Activated naive CD4-positive, alpha-beta T cell (primary cell): ENCODE measurements around the gene NLGN4Y.
"Not testable (repeated sequence)": the region's sequence is repeated elsewhere in the genome, so short reads cannot be mapped to it uniquely, and the experiment has no call there.

ENCODE experiments used
- DNase-seq, 4 experiments: peaks; one replicate each; lab custom pipeline; 2025; lab: John Stamatoyannopoulos, UW

The NLGN4Y gene

GRCh38 chrY:14834103-14835060 is 310.1 kb downstream of the NLGN4Y start:
- no peak for DNase-seq

GRCh38 chrY:14837466-14837865 is 313.1 kb downstream of the NLGN4Y start:
- no peak for DNase-seq

- no peak for DNase-seq
These were observed 326.4 kb downstream of the NLGN4Y start for GRCh38 chrY:14850734-14851133.

- no peak for DNase-seq
These were observed 336.1 kb downstream of the NLGN4Y start for GRCh38 chrY:14860448-14860847.

- not testable (repeated sequence) for DNase-seq
These were observed 336.7 kb downstream of the NLGN4Y start for GRCh38 chrY:14861033-14861432.

GRCh38 chrY:14871971-14872370 is 347.6 kb downstream of the NLGN4Y start:
- DNase-seq: no peak
